ENCODE measurements around the gene BRAF.

GRCh38 chr7:140873434-140873833 lies 51.3 kb downstream of the BRAF start:
- no peak for TF ChIP-seq CTCF (IDR thresholded peaks at IDR 0.05; ENCODE audit: low read length)
- no peak for TF ChIP-seq EZH2 (optimal IDR thresholded peaks at IDR 0.05; ENCODE audit: low read depth, low read length)

Measured in MM.1S (cell line).